HCT116 (cell line): ENCODE measurements around the gene DNM3.

ENCODE experiments used
- ATF3 ChIP-seq: IDR thresholded peaks from 2 replicates; pipeline ENCODE4 v1.6.1; 2012
- EGR1 ChIP-seq: IDR thresholded peaks from 2 replicates; pipeline ENCODE4 v1.6.1; 2012; ENCODE audit warnings: low read depth
- EZH2 ChIP-seq: fragments of 200-600 bp; sonication (generic); IDR thresholded peaks from 2 replicates; pipeline ENCODE4 v1.6.1; 2017; ENCODE audit warnings: antibody characterized with exemption, mixed run types
- EZH2phosphoT487 ChIP-seq: fragments of 200-600 bp; IDR thresholded peaks from 2 replicates; pipeline ENCODE4 v1.6.1; 2018; ENCODE audit warnings: antibody characterized with exemption, borderline replicate concordance
- JUND ChIP-seq: IDR thresholded peaks from 2 replicates; pipeline ENCODE4 v1.6.1; 2012
- POLR2A ChIP-seq: IDR thresholded peaks from 2 replicates; pipeline ENCODE4 v1.7.0; 2011; ENCODE audit warnings: borderline replicate concordance; ENCODE audit not compliant: insufficient read depth, insufficient read length; ENCODE audit errors: extremely low read depth
- POLR2AphosphoS5 ChIP-seq: IDR thresholded peaks from 2 replicates; pipeline ENCODE4 v1.6.1; 2011; ENCODE audit warnings: mild to moderate bottlenecking, low read depth, low read length, moderate library complexity
- RAD21 ChIP-seq: IDR thresholded peaks from 2 replicates; pipeline ENCODE4 v1.6.1; 2012; ENCODE audit warnings: low read depth, mild to moderate bottlenecking
- SP1 ChIP-seq: IDR thresholded peaks from 2 replicates; pipeline ENCODE4 v1.6.1; 2012; ENCODE audit warnings: low read depth
- YY1 ChIP-seq: IDR thresholded peaks from 2 replicates; pipeline ENCODE4 v1.6.1; 2011; ENCODE audit warnings: low read length, low read depth, moderate library complexity, mild to moderate bottlenecking; ENCODE audit not compliant: insufficient replicate concordance; ENCODE audit errors: extremely low read depth
- ZBTB33 ChIP-seq: IDR thresholded peaks from 2 replicates; pipeline ENCODE4 v1.6.1; 2011; ENCODE audit warnings: mild to moderate bottlenecking, low read length, moderate library complexity; ENCODE audit not compliant: insufficient replicate concordance; ENCODE audit errors: extremely low read depth
- ZNF274 ChIP-seq: fragments of 200-500 bp; sonication (Bioruptor generic); IDR thresholded peaks from 2 replicates; pipeline ENCODE4 v1.6.1; 2014; ENCODE audit warnings: mild to moderate bottlenecking, low read depth, low read length, inconsistent platforms
- TF ChIP-seq, protein P1 (sequence below), 3 experiments: fragments of 200-600 bp in 1 of 3; sonication (generic) in 1 of 3; IDR thresholded peaks in 2 of 3; conservative IDR thresholded peaks in 1 of 3; 2 replicates each; pipeline ENCODE4 v1.5.1; 2012 to 2017; ENCODE audit warnings: low read depth in 2 of 3, low read length in 2 of 3, antibody characterized with exemption in 1 of 3, borderline replicate concordance in 1 of 3, control low read depth in 1 of 3, mild to moderate bottlenecking in 1 of 3, mixed read lengths in 1 of 3, mixed run types in 1 of 3, moderate library complexity in 1 of 3; ENCODE audit not compliant: insufficient read depth in 1 of 3
- TF ChIP-seq, protein P2 (sequence below): IDR thresholded peaks from 2 replicates; pipeline ENCODE4 v1.6.1; 2012; ENCODE audit warnings: low read depth

DNA sequence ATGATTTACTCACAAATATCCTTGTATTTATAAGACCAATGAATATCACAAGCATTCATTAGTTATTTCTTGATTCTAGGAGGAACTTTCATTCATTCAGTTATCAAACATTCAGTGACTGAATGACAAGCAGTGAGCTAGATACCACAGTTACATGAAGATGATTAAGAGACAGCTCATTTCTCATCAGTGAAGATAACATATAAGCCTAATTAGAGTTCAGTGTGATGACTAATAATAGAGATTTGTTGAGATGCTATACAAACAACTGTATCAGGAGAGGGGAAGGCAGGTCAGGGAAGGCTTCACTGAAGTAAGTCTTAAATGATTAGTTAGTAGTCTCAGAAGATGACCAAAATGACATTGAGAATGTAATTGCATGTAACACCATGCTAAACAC, 564.6 kb downstream of the DNM3 start:
- TF ChIP-seq, protein P1, sequence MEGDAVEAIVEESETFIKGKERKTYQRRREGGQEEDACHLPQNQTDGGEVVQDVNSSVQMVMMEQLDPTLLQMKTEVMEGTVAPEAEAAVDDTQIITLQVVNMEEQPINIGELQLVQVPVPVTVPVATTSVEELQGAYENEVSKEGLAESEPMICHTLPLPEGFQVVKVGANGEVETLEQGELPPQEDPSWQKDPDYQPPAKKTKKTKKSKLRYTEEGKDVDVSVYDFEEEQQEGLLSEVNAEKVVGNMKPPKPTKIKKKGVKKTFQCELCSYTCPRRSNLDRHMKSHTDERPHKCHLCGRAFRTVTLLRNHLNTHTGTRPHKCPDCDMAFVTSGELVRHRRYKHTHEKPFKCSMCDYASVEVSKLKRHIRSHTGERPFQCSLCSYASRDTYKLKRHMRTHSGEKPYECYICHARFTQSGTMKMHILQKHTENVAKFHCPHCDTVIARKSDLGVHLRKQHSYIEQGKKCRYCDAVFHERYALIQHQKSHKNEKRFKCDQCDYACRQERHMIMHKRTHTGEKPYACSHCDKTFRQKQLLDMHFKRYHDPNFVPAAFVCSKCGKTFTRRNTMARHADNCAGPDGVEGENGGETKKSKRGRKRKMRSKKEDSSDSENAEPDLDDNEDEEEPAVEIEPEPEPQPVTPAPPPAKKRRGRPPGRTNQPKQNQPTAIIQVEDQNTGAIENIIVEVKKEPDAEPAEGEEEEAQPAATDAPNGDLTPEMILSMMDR (IDR thresholded peaks at IDR 0.05 in 2 of 3, conservative IDR thresholded peaks at IDR 0.05 in 1 of 3; ENCODE audit: borderline replicate concordance in 1 of 3, insufficient read depth in 1 of 3, low read depth in 2 of 3, low read length in 2 of 3) = no peak
- TF ChIP-seq POLR2A (no peak), SP1 (no peak), YY1 (no peak), POLR2AphosphoS5 (no peak), ZNF274 (no peak), EZH2phosphoT487 (no peak), EZH2 (no peak), ATF3 (no peak), ZBTB33 (no peak), JUND (no peak), EGR1 (no peak), RAD21 (no peak)
- TF ChIP-seq, protein P2, sequence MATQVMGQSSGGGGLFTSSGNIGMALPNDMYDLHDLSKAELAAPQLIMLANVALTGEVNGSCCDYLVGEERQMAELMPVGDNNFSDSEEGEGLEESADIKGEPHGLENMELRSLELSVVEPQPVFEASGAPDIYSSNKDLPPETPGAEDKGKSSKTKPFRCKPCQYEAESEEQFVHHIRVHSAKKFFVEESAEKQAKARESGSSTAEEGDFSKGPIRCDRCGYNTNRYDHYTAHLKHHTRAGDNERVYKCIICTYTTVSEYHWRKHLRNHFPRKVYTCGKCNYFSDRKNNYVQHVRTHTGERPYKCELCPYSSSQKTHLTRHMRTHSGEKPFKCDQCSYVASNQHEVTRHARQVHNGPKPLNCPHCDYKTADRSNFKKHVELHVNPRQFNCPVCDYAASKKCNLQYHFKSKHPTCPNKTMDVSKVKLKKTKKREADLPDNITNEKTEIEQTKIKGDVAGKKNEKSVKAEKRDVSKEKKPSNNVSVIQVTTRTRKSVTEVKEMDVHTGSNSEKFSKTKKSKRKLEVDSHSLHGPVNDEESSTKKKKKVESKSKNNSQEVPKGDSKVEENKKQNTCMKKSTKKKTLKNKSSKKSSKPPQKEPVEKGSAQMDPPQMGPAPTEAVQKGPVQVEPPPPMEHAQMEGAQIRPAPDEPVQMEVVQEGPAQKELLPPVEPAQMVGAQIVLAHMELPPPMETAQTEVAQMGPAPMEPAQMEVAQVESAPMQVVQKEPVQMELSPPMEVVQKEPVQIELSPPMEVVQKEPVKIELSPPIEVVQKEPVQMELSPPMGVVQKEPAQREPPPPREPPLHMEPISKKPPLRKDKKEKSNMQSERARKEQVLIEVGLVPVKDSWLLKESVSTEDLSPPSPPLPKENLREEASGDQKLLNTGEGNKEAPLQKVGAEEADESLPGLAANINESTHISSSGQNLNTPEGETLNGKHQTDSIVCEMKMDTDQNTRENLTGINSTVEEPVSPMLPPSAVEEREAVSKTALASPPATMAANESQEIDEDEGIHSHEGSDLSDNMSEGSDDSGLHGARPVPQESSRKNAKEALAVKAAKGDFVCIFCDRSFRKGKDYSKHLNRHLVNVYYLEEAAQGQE = no peak
